ENCODE measurements around the gene ACTL7A. TPM values are rescaled to one million over a fixed set of nuclear protein-coding genes. Genes with fewer than 3 reads are reported as not detected.

The ACTL7A gene
- total and polyA plus RNA-seq, 2 experiments from 2014 or later, result not detected

DNA sequence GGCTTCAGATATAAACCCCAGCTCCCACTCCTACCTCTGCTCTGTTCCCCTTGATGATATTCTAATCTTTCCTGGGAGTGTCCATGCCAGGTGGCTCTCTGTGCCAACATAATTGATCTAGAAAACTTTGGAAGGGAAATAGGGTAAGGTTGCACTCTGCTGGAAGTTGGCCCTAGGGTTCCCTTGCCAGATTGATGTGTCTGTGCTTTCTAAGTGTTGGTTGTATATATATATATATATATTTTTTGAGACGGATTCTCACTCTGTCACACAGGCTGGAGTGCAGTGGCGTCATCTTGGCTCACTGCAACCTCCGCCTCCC lies 29.9 kb upstream of the ACTL7A start (continued):
- TF ChIP-seq, protein P1, sequence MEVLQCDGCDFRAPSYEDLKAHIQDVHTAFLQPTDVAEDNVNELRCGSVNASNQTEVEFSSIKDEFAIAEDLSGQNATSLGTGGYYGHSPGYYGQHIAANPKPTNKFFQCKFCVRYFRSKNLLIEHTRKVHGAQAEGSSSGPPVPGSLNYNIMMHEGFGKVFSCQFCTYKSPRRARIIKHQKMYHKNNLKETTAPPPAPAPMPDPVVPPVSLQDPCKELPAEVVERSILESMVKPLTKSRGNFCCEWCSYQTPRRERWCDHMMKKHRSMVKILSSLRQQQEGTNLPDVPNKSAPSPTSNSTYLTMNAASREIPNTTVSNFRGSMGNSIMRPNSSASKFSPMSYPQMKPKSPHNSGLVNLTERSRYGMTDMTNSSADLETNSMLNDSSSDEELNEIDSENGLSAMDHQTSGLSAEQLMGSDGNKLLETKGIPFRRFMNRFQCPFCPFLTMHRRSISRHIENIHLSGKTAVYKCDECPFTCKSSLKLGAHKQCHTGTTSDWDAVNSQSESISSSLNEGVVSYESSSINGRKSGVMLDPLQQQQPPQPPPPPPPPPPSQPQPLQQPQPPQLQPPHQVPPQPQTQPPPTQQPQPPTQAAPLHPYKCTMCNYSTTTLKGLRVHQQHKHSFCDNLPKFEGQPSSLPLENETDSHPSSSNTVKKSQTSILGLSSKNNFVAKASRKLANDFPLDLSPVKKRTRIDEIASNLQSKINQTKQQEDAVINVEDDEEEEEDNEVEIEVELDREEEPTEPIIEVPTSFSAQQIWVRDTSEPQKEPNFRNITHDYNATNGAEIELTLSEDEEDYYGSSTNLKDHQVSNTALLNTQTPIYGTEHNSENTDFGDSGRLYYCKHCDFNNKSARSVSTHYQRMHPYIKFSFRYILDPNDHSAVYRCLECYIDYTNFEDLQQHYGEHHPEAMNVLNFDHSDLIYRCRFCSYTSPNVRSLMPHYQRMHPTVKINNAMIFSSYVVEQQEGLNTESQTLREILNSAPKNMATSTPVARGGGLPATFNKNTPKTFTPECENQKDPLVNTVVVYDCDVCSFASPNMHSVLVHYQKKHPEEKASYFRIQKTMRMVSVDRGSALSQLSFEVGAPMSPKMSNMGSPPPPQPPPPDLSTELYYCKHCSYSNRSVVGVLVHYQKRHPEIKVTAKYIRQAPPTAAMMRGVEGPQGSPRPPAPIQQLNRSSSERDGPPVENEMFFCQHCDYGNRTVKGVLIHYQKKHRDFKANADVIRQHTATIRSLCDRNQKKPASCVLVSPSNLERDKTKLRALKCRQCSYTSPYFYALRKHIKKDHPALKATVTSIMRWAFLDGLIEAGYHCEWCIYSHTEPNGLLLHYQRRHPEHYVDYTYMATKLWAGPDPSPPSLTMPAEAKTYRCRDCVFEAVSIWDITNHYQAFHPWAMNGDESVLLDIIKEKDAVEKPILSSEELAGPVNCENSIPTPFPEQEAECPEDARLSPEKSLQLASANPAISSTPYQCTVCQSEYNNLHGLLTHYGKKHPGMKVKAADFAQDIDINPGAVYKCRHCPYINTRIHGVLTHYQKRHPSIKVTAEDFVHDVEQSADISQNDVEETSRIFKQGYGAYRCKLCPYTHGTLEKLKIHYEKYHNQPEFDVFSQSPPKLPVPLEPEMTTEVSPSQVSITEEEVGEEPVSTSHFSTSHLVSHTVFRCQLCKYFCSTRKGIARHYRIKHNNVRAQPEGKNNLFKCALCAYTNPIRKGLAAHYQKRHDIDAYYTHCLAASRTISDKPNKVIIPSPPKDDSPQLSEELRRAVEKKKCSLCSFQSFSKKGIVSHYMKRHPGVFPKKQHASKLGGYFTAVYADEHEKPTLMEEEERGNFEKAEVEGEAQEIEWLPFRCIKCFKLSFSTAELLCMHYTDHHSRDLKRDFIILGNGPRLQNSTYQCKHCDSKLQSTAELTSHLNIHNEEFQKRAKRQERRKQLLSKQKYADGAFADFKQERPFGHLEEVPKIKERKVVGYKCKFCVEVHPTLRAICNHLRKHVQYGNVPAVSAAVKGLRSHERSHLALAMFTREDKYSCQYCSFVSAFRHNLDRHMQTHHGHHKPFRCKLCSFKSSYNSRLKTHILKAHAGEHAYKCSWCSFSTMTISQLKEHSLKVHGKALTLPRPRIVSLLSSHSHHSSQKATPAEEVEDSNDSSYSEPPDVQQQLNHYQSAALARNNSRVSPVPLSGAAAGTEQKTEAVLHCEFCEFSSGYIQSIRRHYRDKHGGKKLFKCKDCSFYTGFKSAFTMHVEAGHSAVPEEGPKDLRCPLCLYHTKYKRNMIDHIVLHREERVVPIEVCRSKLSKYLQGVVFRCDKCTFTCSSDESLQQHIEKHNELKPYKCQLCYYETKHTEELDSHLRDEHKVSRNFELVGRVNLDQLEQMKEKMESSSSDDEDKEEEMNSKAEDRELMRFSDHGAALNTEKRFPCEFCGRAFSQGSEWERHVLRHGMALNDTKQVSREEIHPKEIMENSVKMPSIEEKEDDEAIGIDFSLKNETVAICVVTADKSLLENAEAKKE (CRISPR knock-in tag; IDR thresholded peaks at IDR 0.05), result no peak
- TF ChIP-seq, protein P2, sequence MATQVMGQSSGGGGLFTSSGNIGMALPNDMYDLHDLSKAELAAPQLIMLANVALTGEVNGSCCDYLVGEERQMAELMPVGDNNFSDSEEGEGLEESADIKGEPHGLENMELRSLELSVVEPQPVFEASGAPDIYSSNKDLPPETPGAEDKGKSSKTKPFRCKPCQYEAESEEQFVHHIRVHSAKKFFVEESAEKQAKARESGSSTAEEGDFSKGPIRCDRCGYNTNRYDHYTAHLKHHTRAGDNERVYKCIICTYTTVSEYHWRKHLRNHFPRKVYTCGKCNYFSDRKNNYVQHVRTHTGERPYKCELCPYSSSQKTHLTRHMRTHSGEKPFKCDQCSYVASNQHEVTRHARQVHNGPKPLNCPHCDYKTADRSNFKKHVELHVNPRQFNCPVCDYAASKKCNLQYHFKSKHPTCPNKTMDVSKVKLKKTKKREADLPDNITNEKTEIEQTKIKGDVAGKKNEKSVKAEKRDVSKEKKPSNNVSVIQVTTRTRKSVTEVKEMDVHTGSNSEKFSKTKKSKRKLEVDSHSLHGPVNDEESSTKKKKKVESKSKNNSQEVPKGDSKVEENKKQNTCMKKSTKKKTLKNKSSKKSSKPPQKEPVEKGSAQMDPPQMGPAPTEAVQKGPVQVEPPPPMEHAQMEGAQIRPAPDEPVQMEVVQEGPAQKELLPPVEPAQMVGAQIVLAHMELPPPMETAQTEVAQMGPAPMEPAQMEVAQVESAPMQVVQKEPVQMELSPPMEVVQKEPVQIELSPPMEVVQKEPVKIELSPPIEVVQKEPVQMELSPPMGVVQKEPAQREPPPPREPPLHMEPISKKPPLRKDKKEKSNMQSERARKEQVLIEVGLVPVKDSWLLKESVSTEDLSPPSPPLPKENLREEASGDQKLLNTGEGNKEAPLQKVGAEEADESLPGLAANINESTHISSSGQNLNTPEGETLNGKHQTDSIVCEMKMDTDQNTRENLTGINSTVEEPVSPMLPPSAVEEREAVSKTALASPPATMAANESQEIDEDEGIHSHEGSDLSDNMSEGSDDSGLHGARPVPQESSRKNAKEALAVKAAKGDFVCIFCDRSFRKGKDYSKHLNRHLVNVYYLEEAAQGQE (IDR thresholded peaks at IDR 0.05; ENCODE audit: unreplicated experiment), result no peak
- no peak for TF ChIP-seq POLR2AphosphoS5 (IDR thresholded peaks at IDR 0.05; ENCODE audit: low read depth)

DNA sequence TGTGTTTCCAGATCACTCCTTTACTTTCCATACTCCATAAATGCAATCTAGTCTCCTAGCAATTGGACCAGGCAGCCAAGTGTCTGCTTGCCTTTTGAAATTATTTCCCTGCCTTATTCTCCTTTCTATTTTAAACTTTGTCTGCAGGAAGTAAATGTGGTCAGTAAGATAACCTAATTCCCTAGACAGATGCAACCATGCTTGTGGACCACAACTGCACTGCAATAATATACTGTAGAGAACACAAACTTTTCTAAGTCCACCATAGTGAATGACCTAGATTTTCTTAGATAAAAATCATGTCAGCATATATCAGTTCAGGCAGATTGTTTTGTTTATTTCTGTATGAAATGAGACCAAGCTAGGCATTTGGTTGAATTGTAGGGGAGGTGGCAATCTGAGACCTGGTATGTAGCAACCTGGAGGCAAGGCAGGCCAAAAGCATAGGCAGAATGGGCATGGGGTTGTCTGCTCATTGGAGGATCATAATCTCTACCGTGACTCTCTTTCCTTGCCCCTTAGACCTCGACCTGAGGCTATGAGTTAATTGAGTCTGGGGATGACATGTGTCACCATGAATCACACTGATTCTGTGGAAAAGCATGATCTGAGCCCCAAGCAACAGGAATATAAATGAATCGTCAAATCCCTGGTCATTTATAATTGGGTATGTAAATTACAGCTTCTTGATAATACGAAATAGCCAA lies 27.0 kb upstream of the ACTL7A start:
- Mint-ChIP-seq H3K4me1 (peaks cover 12% of the 10 kb centered on the region), H3K4me3 (no peak overlapping the region), H3K36me3 (ENCODE audit: low read depth) (no peaks in the 10 kb centered on the region; the same call in 2 of the 3 replicates), H3K27me3 (ENCODE audit: insufficient read depth, low read depth, poor library complexity) (peaks cover 2% of the 10 kb centered on the region), H3K9me3 (no peaks in the 10 kb centered on the region), H3K27ac (no peak overlapping the region)
- H3K27me3 ChIP-seq (ENCODE audit: insufficient read depth), result no peaks in the 10 kb centered on the region
- H3K4me2 ChIP-seq, result no peak overlapping the region
- H3K79me2 ChIP-seq (replicated peaks; ENCODE audit: insufficient read depth), result no peaks in the 10 kb centered on the region
- H3K4me1 ChIP-seq (ENCODE audit: insufficient read depth), result no peaks in the 10 kb centered on the region; the same call in 1 of the 2 replicates
- no peaks in the 10 kb centered on the region for H3K36me3 ChIP-seq (ENCODE audit: insufficient read depth)
- no peak overlapping the region; the same call in 1 of the 2 replicates for H2AFZ ChIP-seq
- H3F3A ChIP-seq (replicated peaks; ENCODE audit: low read depth), result no peaks in the 10 kb centered on the region
- no peaks in the 10 kb centered on the region for H4K20me1 ChIP-seq (replicated peaks; ENCODE audit: insufficient read depth)
- ATAC-seq (no peak), DNase-seq (ENCODE audit: low spot score) (no peak)
- H3K9me2 ChIP-seq (ENCODE audit: insufficient read depth), result peaks cover 7% of the 10 kb centered on the region; the same call in 1 of the 2 replicates
- no peak overlapping the region for H3K27ac ChIP-seq (ENCODE audit: low read depth)
- H3K4me3 ChIP-seq, result no peak overlapping the region
- TF ChIP-seq, protein P3, sequence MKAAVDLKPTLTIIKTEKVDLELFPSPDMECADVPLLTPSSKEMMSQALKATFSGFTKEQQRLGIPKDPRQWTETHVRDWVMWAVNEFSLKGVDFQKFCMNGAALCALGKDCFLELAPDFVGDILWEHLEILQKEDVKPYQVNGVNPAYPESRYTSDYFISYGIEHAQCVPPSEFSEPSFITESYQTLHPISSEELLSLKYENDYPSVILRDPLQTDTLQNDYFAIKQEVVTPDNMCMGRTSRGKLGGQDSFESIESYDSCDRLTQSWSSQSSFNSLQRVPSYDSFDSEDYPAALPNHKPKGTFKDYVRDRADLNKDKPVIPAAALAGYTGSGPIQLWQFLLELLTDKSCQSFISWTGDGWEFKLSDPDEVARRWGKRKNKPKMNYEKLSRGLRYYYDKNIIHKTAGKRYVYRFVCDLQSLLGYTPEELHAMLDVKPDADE (IDR thresholded peaks at IDR 0.05), result no peak
